GM18502 (cell line): ENCODE results near the gene TMCO2.

Experiments
- ATAC-seq: cut with Tn5 transposase; IDR thresholded peaks from one replicate; pipeline ENCODE4 v1.9.1; 2021; ENCODE audit warnings: mild to moderate bottlenecking; ENCODE audit not compliant: unreplicated experiment, poor library complexity

The TMCO2 gene

GRCh38 chr1:40257313-40257687 is 9.6 kb downstream of the TMCO2 start:
- peak; percentile 7 for ATAC-seq

- peak; percentile 88 for ATAC-seq
Observed at GRCh38 chr1:40257688-40258444, 10.1 kb downstream of the TMCO2 start, which contains the start of gene ZMPSTE24. ZMPSTE24 (plus strand) TSS chr1:40258236; CDS start chr1:40258272, 36 bp downstream.

- no peak for ATAC-seq
Observed at GRCh38 chr1:40258445-40258769, 10.7 kb downstream of the TMCO2 start.

- no peak for ATAC-seq
Observed at GRCh38 chr1:40264354-40264781, 16.6 kb downstream of the TMCO2 start.

DNA sequence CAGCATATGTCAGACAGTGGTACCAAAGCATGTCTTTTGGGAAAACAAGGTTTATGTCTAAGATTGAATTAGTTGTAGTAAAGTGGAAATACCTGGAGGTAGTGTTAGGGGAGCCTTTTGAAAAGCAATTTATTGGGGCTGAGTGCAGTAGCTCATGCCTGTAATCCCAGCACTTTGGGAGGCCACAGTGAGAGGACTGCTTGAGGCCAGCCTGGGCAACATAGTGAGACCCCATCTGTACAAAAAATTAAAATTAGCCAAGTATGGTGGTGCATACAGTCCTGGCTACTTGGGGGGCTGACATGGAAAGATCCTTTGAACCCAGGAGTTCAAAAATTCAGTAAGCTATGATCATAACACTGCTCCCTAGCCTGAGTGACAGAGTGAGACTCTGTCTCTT is 17.6 kb downstream of the TMCO2 start:
- ATAC-seq: no peak

GRCh38 chr1:40265919-40266318 is 18.2 kb downstream of the TMCO2 start:
- no peak for ATAC-seq

- ATAC-seq: no peak
Observed at GRCh38 chr1:40266786-40267535, 19.2 kb downstream of the TMCO2 start.

- ATAC-seq: no peak
Observed at GRCh38 chr1:40267767-40268187, 20.0 kb downstream of the TMCO2 start.

- no peak for ATAC-seq
Observed at GRCh38 chr1:40268211-40268610, 20.5 kb downstream of the TMCO2 start.

DNA sequence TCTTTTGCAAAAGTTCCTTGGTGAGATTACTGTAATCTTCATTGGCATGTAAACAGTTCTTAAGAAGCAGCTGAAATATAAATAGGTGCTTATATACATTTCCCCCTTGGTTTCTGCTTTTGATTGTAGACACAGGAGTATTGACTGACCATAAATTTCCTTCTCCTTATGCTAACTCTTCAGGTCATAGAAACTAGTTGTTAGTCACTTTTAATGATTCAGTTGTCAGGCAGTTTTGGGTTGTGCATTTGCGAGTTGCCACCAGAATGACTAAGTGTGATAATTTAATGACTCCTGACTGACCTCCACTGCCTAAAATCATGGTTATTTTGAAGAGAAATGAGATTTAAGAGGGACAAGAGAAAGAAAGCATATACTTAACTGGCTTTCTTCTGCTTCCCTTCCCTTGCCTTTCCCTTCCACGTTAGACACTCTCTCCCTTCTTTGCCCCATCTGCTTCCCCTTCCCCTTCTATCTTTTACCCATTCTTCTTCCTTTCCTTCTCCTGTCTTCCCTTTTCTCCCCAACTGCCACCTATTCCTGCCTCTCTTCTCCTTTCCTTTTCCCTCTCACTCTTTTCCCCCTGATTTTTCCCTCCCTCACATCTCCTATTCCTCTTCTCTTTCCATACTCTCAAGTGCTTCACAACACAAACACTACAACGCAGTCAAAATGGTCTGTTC is 22.6 kb downstream of the TMCO2 start:
- no peak for ATAC-seq

- no peak for ATAC-seq
Observed at GRCh38 chr1:40272653-40273213, 25.0 kb downstream of the TMCO2 start.

DNA sequence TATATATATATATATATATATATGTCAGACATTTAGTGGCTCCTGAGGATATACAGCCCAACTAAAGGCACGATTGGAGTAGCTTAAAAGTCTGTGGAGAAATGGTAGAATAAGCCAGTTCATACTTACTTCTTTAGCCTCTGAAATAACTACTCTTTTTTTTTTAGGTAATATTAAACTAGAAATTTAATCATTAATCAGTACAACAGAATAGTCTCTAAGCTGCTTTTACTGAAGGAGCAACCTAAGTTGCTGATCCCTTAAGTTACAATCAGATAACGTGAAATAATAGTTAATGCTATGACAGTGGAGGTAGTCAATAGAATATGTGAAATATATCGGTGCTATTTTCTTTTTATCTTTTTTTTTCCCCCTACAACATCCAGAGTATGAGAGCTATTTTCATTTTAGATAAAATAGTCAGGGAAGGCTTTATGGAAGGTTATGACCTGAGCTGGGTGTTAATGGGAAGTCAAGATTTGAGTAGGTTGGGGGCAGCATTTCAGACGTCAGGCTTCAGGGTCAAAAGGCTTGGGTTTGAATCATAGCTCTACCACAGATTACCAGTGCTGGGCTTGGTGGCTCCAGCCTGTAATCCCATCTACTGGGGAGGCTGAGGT is 25.9 kb downstream of the TMCO2 start:
- ATAC-seq: no peak

DNA sequence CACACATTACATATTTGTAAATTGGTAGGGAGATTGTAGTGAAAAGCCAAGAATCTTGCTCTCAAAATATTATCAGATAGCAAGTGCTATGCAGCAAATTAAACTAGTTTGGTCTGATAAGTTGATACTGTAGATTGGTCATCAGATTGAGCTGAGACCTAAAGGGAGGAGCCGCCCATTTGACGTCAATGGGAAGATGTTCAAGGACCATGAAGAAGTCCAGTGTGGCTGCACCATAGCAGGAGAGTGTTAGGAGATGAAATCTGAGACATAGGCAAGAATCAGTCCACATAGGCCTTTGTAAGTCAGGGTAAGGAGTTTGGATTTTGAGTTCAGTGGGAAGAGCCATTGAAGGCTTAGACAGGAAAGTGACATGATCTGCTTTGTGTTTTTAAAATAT is 26.6 kb downstream of the TMCO2 start:
- no peak for ATAC-seq

- ATAC-seq: no peak
Observed at GRCh38 chr1:40276122-40276521, 28.4 kb downstream of the TMCO2 start.

DNA sequence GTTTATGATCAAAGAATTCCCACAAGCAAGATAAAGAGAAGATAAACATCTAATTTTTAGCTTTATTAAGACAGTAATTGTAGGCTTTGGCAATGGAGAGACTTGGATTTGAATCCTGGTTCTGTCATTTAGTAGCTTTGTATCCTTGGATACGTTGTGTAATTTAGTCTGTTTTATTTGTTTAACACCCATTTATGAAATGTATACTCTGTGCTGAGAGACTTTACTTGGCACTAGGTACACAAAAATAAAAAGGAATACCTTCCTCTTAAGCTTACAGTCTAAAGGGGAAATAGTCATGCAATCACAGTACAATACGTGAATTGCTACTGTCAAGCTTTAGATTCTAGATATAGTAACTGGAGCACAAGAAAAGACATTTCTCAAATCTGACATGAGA is 34.1 kb downstream of the TMCO2 start:
- ATAC-seq: no peak

DNA sequence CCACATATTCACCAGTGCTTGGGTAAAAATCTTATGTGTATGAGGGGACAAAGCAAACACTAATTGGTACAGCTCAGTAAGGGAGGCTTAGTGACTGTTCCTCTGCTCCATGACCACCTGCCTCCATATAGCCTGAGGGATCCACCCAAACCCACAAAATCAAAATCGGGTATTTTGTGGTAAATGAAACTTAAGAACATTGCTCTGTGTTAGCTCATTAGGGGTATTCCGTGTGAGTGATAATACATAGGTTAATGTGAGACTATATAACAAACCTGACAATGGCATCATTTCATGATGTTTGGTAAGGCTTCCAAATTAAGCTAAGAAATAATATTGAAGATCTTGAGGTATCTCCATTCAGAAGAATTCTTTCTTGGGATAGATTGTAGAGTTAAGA is 43.6 kb downstream of the TMCO2 start:
- ATAC-seq: no peak

- ATAC-seq: no peak
Observed at GRCh38 chr1:40299366-40300248, 51.9 kb downstream of the TMCO2 start.

GRCh38 chr1:40300249-40300567 is 52.5 kb downstream of the TMCO2 start:
- ATAC-seq: no peak

- ATAC-seq: no peak
Observed at GRCh38 chr1:40300651-40301050, 52.9 kb downstream of the TMCO2 start.

DNA sequence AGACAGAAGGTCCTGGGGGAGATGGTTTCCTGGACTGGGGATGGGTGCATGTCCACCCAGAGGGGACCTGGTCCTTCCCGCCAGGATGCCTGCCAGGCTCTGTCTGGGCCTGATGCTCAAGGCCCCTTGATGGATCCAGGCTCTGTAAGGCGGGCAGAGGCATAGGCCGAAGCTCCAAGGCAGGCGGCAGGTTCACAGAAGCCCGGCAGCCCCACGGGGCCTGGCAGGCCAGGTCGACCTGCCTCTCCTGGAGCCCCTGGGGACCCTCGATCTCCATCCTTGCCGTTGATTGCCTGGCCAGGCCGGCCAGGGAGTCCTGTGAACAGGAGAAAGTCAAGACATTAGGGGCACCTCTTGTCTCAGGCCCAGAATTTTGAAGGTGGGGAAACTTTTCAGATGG is 53.3 kb downstream of the TMCO2 start:
- no peak for ATAC-seq
